ENCODE data around the gene TRAPPC1.

The TRAPPC1 gene

DNA sequence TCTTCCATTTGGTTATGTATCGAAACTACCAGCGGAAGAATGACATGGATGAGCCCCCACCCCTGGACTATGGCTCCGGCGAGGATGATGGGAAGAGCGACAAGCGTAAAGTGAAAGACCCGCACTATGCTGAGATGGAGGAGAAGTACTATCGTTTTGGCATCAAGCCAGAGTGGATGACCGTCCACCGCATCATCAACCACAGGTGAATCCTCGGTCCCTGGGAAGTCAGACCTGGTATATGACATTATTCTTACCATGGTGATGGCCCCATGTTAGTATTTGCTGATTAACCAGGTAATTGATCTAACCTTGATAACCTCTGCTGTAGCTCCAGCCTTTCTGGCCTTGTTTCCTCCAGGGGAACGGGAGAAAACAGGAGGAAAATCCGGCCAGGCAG lies 34.7 kb downstream of the TRAPPC1 start:
- DNase-seq: no peak

DNA sequence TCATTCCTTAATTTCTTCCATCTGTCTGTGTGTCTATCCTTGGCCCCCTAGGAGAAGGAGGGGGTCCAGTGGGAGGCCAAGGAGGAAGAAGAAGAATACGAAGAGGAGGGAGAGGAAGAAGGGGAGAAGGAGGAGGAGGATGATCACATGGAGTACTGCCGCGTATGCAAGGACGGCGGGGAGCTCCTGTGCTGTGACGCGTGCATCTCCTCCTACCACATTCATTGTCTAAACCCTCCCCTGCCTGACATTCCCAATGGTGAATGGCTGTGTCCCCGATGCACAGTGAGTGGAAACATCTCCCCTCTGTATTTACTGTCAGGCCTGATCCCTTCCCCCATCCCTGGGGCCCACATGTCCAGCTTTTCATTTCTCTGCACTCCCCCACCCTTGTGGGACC lies 36.9 kb downstream of the TRAPPC1 start:
- no peak for DNase-seq

DNA sequence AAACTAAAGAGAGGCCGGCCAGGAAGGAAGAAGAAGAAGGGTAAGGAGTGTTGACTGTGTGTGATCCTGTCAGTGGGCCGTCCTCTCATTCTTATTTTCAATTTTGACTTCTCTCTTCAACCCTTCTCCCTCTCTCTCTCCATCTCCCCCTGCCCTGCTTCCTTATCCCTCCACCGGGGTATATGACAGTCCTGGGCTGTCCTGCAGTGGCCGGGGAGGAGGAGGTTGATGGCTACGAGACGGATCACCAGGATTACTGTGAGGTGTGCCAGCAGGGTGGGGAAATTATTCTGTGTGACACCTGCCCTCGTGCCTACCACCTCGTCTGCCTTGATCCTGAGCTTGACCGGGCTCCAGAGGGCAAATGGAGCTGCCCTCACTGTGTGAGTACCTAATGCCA lies 37.5 kb downstream of the TRAPPC1 start:
- DNase-seq: no peak

- DNase-seq: no peak
Measured at GRCh38 chr17:7893187-7893880, 38.4 kb downstream of the TRAPPC1 start.

DNA sequence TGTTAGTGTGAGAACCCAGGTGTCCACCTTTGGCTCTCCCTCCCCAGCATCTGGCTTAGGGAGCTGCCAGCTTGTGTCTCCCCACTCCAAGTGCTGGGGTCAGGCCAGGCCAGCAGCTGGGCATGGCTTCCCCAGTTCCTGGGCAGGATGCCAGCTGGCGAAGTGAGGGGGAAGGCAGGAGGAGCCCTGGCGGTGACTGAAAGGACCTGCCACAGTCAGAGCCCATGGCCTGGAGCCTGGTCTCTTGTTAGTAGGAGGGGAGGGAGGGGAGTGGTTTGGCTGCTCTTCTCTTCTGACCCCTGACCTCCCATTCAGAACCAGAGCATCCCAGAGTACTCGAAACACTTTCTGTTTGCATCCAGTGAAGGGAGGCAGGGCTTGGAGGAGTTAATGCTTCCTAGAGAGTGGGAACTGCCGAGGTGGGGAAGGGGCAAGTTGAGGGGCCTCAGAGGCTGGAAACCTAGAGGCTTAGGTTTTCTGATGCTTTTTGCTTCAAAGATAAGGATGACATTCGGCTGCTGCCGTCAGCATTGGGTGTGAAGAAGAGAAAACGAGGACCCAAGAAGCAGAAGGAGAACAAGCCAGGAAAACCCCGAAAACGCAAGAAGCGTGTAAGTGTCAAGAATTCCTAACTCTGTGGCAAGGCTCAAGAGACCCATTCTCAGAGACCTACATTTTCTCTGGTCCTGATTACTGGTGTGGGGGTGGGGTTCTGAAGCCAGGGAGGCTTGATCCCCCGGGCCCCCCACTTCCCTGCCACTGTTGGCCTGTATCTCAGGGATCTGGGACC lies 42.4 kb downstream of the TRAPPC1 start:
- peak; percentile 82 for DNase-seq

DNA sequence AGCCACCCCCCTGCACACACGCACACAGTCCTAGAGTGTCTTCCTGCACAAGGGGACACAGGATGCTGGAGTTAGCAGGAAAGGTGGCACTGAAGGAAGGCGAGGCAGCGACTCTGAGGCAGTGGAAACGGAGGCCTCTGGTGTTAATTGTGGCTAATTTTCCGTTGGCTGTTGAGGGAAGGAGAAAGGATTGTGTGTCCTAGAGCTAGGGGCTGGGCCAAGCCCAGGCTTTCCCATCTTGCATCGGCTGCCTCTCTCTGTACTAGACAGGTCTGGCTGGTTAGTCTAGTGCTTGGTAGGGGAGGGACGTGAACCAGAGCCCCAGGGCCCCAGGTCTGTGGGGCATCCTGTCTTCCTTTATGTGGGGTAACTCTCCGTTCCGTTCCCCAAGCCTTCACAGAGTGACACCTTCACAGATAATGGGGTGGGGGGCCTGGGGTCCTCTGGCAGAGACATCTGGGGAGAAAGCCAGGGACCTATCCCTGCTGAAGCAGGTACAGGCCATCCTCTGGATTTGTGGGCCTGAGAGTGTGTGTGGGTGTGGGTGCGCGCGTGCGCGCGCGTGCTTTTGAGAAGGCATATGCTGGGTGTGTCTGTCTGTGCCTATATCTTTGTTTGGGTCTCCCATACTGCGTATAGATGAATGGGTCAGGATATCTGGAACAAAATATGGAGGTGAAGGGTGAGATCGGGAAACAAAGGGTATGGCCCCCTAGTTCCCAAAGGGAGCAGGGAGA lies 43.4 kb downstream of the TRAPPC1 start, which contains the start of gene CHD3:
TSS of gene CHD3 (plus strand) at position 606 of the 737 bp plus-strand sequence. CDS start 212 bp downstream, outside the sequence.
- DNase-seq: peak; percentile 54

DNA sequence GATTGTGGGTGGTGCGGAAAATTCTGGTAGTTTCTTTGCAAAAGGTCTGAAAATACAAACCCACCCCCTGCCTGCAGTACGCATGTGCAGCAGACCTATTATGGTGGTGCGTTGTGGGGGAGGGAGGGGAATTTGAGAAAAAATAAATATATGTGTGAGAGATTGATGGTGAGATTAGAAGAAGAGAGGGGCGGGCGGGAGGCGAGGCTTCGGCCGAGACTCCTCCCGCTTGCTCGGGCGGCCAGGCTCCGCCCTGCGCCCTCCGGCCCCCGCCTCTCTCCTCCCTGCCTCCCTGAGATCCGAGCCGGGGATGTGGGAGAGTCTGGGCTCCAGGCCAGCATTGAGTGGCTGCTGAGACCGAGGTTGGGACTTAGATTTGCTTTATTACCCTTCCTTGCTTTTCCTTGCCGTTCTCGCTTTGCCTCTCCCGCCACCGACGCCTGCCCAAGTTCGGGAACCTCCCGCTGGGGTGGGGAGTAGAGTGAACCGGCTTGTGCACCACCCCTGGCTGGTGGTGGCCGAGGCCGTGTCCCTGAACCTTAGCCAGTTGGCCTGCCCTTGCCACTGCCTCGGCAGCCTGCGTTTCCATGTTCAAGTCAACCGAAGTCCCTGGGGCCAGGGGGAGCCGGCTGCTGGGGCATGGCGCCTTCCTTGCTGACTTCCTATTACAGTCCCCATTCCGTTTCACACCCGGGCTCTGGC lies 44.1 kb downstream of the TRAPPC1 start:
- peak; percentile 97 for DNase-seq

DNA sequence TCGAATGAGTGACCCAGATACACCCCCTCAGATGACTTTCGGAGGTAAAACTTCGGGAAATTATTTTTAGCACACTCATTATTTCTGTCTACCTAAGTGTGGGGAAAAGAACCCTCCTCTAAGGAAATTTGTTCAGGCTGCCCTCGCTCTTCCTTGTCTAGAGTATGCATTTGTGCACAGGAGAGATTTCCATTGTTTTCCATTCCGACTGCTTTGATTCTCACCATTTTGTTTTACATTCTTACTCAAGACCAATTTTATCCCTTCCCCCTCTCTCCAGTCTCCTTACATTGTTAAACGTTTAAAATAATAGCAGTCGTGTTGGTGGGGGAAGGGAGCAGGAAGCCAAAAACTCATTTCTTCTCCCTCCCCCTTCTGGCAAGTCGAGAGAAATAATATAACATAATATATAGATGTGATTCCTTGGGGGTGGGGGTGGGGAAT lies 44.7 kb downstream of the TRAPPC1 start:
- DNase-seq: peak; percentile 95

DNA sequence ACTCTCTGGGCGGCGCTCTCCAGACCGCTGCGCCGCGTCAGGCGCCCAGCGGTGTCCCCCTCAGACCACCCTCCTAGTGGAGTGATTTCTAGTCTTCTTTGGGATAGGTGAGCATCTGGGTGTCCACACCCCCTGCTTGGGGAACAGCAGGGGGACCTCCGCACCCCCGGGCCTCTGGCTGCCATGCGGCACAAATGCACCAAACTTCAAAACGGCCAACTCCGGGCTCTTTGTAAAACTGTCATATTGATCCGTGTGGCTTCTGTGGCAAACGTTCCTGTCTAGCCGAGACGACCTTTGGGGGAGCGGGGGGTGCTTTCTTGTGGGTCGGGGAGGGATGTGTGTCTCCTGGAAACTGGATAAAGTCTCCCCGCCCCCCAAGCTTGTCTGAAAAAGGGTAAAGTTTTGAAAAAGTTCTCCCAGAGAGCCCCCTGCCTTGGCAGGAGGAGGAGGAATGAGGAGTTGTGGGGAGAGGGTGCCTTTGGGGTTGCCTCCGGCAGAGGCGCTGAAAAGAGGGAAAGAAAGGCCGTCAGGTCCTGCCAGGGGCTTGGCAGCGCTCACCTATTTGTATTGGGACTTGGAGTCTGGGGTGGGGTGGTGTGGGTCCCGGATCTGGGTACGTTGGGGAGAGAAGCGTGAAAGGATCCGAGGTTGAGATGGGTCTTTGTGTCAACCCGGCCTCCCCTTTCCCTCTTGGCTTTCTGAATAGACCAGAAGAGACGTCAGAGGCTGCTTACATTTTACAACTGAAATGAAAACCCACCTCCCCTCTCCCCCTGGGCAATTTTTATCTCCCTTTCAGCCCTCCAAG lies 45.3 kb downstream of the TRAPPC1 start:
- DNase-seq: peak; percentile 61

- peak; percentile 61 for DNase-seq
Measured at GRCh38 chr17:7885367-7886226, 46.1 kb downstream of the TRAPPC1 start.

- DNase-seq: no peak
Measured at GRCh38 chr17:7884581-7885366, 47.0 kb downstream of the TRAPPC1 start.

GRCh38 chr17:7883781-7884386 lies 47.9 kb downstream of the TRAPPC1 start:
- DNase-seq: no peak

DNA sequence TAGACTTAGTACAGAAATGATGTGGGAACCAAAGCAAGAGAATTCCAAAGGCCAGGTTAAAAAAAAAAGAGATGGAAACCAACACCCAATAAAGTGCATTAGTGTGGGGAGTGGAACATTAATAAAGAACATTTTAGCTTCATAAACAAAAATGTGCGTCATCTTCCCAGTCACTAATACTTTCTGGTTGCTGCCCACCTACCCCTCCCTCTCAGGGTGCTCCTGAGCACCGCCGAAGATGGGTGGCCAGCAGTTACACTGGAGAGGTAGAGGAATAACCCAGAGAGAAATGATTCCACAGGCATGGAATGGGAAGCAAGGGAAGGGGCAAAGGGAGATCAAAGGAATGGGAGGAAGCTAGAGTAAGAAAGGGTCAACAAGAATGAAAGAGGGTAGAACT lies 49.1 kb downstream of the TRAPPC1 start:
- no peak for DNase-seq

GRCh38 chr17:7882068-7882467 lies 49.7 kb downstream of the TRAPPC1 start:
- DNase-seq: no peak

DNA sequence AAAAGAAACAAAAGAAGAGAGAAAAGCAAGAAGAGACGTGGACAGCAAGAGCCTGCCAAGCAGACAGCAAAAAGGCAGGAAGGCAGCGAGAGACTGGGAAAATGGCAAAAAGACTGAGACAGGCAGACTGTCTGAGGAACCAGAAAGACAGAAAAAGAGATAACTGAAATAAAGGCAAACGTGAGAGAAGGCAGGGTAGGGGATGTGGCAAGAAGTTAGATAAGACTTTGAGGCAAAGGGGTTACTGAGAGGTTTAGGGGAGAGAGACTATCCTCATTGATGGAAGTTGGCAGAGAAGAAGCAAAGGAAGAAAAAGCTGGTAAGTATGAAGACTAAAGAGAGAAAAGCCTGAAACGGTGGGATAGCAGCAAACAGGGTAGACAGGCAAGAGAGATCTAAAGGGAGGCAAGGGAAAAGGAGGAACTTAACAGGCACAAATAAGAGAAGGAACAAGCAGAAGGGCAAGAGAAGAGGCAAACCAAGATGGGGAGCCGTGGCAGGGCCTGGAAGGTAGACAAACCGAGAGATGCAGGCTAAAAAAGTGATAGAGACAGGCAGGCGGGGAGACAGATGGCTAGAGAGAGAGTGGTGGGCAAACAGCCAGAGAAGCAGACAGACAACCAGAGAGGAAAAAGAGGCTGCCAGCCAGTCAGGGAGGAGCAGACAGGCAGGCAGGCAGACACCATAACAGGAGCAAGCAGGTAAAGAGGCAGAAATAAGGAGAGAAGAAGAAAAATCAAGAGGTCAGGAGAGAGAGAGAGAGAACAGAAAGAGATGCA lies 50.3 kb downstream of the TRAPPC1 start:
- DNase-seq: no peak
